Activated B cell treated with CpG ODN at 0.5 μM for 24 hours (primary cell): ENCODE measurements around the gene TNFRSF18. TPM values are rescaled to one million over a fixed set of nuclear protein-coding genes. Genes with fewer than 3 reads are reported as not detected.

ENCODE experiments used
- ATAC-seq: fragments of 200-7000 bp; cut with Tn5 transposase; one replicate; pipeline ENCODE4 v1.10.0; 2021; ENCODE audit warnings: low read depth, mild to moderate bottlenecking, moderate library complexity
- CTCF ChIA-PET: fragments of 350-600 bp; sonication (Branson Sonifier 250); formaldehyde crosslinking; loops from one replicate; lab custom pipeline; 2021; ENCODE audit warnings: antibody characterized with exemption; lab: Charles Lee
- POLR2A ChIA-PET: fragments of 350-600 bp; sonication (Branson Sonifier 250); formaldehyde crosslinking; loops from one replicate; lab custom pipeline; 2021; ENCODE audit warnings: antibody characterized with exemption; lab: Charles Lee
- DNase-seq: peaks from one replicate; pipeline ENCODE4 v3.0.0; 2022
- H3K27ac Mint-ChIP-seq: one replicate; pipeline ENCODE4 v1.8.0; 2020; ENCODE audit warnings: mixed read lengths
- H3K27me3 Mint-ChIP-seq: one replicate; pipeline ENCODE4 v1.8.0; 2021; ENCODE audit warnings: mixed read lengths
- H3K36me3 Mint-ChIP-seq: one replicate; pipeline ENCODE4 v1.8.0; 2021; ENCODE audit warnings: low read depth, mixed read lengths
- H3K4me1 Mint-ChIP-seq: one replicate; pipeline ENCODE4 v1.8.0; 2021; ENCODE audit warnings: mixed read lengths
- H3K4me3 Mint-ChIP-seq: one replicate; pipeline ENCODE4 v1.8.0; 2020; ENCODE audit warnings: mild to moderate bottlenecking, mixed read lengths
- H3K9me3 Mint-ChIP-seq: one replicate; pipeline ENCODE4 v1.8.0; 2020; ENCODE audit warnings: mixed read lengths
- CTCF ChIP-seq: fragments of 200-600 bp; IDR thresholded peaks from one replicate; pipeline ENCODE4 v1.8.0; 2022; ENCODE audit warnings: antibody characterized with exemption, mild to moderate bottlenecking
- intact Hi-C: fragments of 100-400 bp; cut with micrococcal nuclease; formaldehyde crosslinking; loops from one replicate; pipeline ENCODE4 v1.15.1; 2024
- total RNA-seq: library from RNA; stranded (reverse); gene quantifications from 2 replicates; pipeline ENCODE4 v1.2.3, GENCODE V29; 2022

TNFRSF18 gene
- total RNA-seq, 1 donor from 2014 or later, result 37.5 TPM

GRCh38 chr1:1168451-1169411, 37.7 kb downstream of the TNFRSF18 start:
- H3K4me3 Mint-ChIP-seq, result no peak overlapping the region

GRCh38 chr1:1167841-1168450, 38.4 kb downstream of the TNFRSF18 start:
- TF ChIP-seq CTCF, result no peak
- intact Hi-C loops, result no loop called here
- peaks cover 5% of the 10 kb centered on the region for H3K27me3 Mint-ChIP-seq
- ATAC-seq, result no peak
- no peak overlapping the region for H3K4me3 Mint-ChIP-seq
- DNase-seq, result no peak
- H3K27ac Mint-ChIP-seq, result no peak overlapping the region
- ChIA-PET CTCF (interaction anchor here (2.2 kb wide), 1 partner anchor 45 kb away, joined by 5 read pairs; no protein-coding TSS in a partner anchor), POLR2A (interaction anchor here (4.2 kb wide), 1 partner anchor 10 kb away, joined by 49 read pairs; no protein-coding TSS in a partner anchor)
- no peaks in the 10 kb centered on the region for H3K36me3 Mint-ChIP-seq
- H3K9me3 Mint-ChIP-seq, result no peaks in the 10 kb centered on the region
- H3K4me1 Mint-ChIP-seq, result peaks cover 30% of the 10 kb centered on the region

More at GRCh38 chr1:1168451-1169411, 37.7 kb downstream of the TNFRSF18 start:
- Mint-ChIP-seq H3K9me3 (no peaks in the 10 kb centered on the region), H3K27ac (no peak overlapping the region), H3K27me3 (peaks cover 5% of the 10 kb centered on the region), H3K36me3 (no peaks in the 10 kb centered on the region), H3K4me1 (peaks cover 38% of the 10 kb centered on the region)
- POLR2A ChIA-PET, result interaction anchor here (1.1 to 4.2 kb wide), 5 partner anchors 10 to 82 kb away, joined by 3 to 49 read pairs (median 5); no protein-coding TSS in a partner anchor
- ATAC-seq (no peak), DNase-seq (no peak)
- CTCF ChIA-PET, result interaction anchor here (2.2 kb wide), 1 partner anchor 46 kb away, joined by 5 read pairs; no protein-coding TSS in a partner anchor
- intact Hi-C loops, result no loop called here
- TF ChIP-seq CTCF, result no peak

GRCh38 chr1:1167398-1167821, 39.0 kb downstream of the TNFRSF18 start:
- Mint-ChIP-seq H3K4me3 (no peak overlapping the region), H3K36me3 (no peaks in the 10 kb centered on the region), H3K9me3 (no peaks in the 10 kb centered on the region), H3K4me1 (peaks cover 27% of the 10 kb centered on the region), H3K27me3 (peaks cover 5% of the 10 kb centered on the region), H3K27ac (no peak overlapping the region)
- no peak for ATAC-seq
- no peak for DNase-seq
- POLR2A ChIA-PET, result no interaction called here
- TF ChIP-seq CTCF, result no peak
- intact Hi-C loops, result no loop called here
- CTCF ChIA-PET, result no interaction called here

GRCh38 chr1:1166642-1167397, 39.6 kb downstream of the TNFRSF18 start:
- DNase-seq, result no peak
- no peak overlapping the region for H3K27ac Mint-ChIP-seq
- CTCF ChIA-PET, result no interaction called here
- ATAC-seq, result no peak
- H3K4me3 Mint-ChIP-seq, result no peak overlapping the region
- no peaks in the 10 kb centered on the region for H3K9me3 Mint-ChIP-seq
- intact Hi-C loops, result no loop called here
- TF ChIP-seq CTCF, result no peak
- POLR2A ChIA-PET, result no interaction called here
- H3K27me3 Mint-ChIP-seq, result peaks cover 5% of the 10 kb centered on the region
- H3K36me3 Mint-ChIP-seq, result no peaks in the 10 kb centered on the region
- peaks cover 21% of the 10 kb centered on the region for H3K4me1 Mint-ChIP-seq
